Kidney epithelial cell (primary cell): ENCODE results near the gene NPFFR2. TPM values are rescaled to one million over a fixed set of nuclear protein-coding genes. Genes with fewer than 3 reads are reported as not detected.

ENCODE experiments used
- DNase-seq: peaks from one replicate; pipeline ENCODE4 v3.0.0-alpha.2; 2010; ENCODE audit warnings: low read depth
- H3K27me3 ChIP-seq: 2 replicates; pipeline ENCODE4 v1.6.0; 2011; ENCODE audit warnings: low read length; ENCODE audit not compliant: control insufficient read depth, insufficient read depth
- H3K36me3 ChIP-seq: 2 replicates; pipeline ENCODE4 v1.5.1; 2011; ENCODE audit warnings: low read length; ENCODE audit not compliant: control insufficient read depth, insufficient read depth
- H3K4me3 ChIP-seq: 2 replicates; pipeline ENCODE4 v1.5.1; 2011; ENCODE audit warnings: low read depth, mild to moderate bottlenecking, control low read depth, low read length
- CTCF ChIP-seq: IDR thresholded peaks from 2 replicates; pipeline ENCODE4 v1.5.1; 2011; ENCODE audit warnings: mild to moderate bottlenecking, moderate library complexity, low read length, control low read depth, inconsistent platforms; ENCODE audit not compliant: insufficient read depth, poor library complexity, severe bottlenecking
- total RNA-seq: library from RNA; depleted of rRNA; stranded (reverse); fragments of >200 nt; gene quantifications from 2 replicates; pipeline ENCODE4 v1.2.3, GENCODE V29; 2015

Gene NPFFR2
- total RNA-seq, 1 donor from 2014 or later = 6.2 TPM

DNA sequence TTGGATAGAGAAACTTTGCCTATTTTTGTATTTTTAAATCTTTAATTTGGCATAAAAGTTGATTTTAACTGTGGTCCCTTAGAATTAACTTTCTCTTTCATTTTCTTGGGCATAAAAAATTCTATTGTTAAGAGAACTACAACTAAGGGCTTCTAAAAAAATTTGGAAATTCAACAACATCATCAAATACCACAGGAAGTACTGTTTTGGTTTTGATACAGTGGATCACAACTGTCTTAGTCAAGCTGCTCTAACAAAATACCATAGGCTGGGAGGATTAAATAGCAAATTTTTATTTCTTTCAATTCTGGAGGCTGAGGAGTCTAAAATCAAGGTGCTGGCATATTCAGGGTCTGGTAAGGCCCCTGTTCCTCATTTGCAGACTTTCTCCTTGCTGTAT is 19.9 kb upstream of the NPFFR2 start:
- TF ChIP-seq CTCF = no peak
- Histone ChIP-seq H3K4me3 (no peak overlapping the region), H3K27me3 (no peaks in the 10 kb centered on the region), H3K36me3 (no peaks in the 10 kb centered on the region)
- DNase-seq = no peak

DNA sequence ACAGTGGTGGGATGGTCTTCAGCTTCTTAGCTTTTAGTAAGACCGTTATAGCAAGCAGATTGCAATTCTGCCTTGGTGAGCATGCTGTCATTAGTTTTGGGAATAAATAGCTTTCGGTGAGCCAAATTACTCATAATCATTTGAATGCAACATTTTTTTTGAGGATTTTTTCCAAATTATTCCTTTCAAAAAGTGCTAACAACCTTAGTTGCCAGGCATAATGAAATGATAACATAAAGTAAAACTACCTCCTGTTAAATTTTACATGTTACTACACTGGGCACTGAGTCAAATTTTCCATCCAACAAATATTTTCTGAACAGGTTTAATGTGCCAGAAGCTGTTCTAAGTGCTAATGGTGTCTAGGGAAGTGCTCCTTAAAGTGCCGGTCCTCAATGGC is 15.8 kb upstream of the NPFFR2 start:
- Histone ChIP-seq H3K27me3 (no peaks in the 10 kb centered on the region), H3K4me3 (no peak overlapping the region), H3K36me3 (no peaks in the 10 kb centered on the region)
- DNase-seq = no peak
- TF ChIP-seq CTCF = no peak

- H3K27me3 ChIP-seq = no peaks in the 10 kb centered on the region
These were observed 12.1 kb upstream of the NPFFR2 start for GRCh38 chr4:72019688-72020087.

DNA sequence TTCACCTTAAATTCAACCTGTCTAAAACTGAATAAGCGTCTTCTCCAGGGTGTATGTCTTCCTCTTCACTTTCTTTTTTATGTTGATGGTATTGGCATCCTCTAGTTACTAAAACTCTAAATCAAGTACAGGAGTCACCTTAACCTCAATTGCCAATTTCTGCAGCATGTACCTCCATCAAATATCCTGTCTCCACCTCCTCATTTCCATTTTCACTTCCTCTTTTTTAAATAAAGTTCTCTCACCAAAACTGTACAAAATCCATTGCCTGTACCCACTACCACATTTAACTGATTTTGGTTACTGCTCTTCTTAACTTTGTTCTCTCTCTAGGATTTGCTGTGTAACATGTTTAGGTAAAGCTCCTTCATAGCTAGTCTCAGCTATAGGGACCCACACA is 9.2 kb upstream of the NPFFR2 start:
- no peak for TF ChIP-seq CTCF
- H3K27me3 ChIP-seq = no peaks in the 10 kb centered on the region
- H3K4me3 ChIP-seq = no peak overlapping the region
- H3K36me3 ChIP-seq = no peaks in the 10 kb centered on the region
- no peak for DNase-seq

More at GRCh38 chr4:72019688-72020087, 12.1 kb upstream of the NPFFR2 start:
- no peak for TF ChIP-seq CTCF
- no peaks in the 10 kb centered on the region for H3K36me3 ChIP-seq
- no peak overlapping the region for H3K4me3 ChIP-seq
- DNase-seq = no peak

GRCh38 chr4:72055566-72055965 is 23.8 kb downstream of the NPFFR2 start:
- Histone ChIP-seq H3K4me3 (no peak overlapping the region), H3K36me3 (no peaks in the 10 kb centered on the region), H3K27me3 (no peaks in the 10 kb centered on the region)
- no peak for DNase-seq
- TF ChIP-seq CTCF = no peak

- no peaks in the 10 kb centered on the region for H3K36me3 ChIP-seq
- H3K27me3 ChIP-seq = no peaks in the 10 kb centered on the region
- no peak for DNase-seq
- no peak overlapping the region for H3K4me3 ChIP-seq
- TF ChIP-seq CTCF = no peak
These were observed 31.9 kb downstream of the NPFFR2 start for GRCh38 chr4:72063726-72064125.
